ENCODE measurements around the gene TALDO1.
A peak's percentile ranks its signal among the peaks of the same experiment; 100 is the strongest.
"Not testable (repeated sequence)": the region's sequence is repeated elsewhere in the genome, so short reads cannot be mapped to it uniquely, and the experiment has no call there.

Gene TALDO1

DNA sequence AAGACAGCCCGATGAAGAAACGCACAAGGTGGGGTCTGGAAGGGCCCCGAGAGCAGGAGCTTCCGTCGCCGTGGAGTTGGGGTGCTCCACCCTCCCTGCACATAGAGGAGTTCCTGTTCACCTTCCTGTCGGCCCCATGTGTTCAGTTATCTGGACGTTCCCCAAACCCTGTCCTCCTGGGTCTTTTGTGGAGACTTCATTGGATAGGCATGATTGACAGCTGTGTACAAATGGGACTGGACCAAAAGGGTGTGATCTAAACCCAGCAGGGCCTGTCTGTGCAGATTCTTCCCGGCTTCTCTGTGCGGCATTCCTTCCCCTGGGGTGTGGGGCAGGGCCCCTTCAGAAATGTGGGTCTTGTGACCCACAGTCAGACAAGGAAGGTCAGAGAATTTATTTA is 9.4 kb upstream of the TALDO1 start:
- DNase-seq, result not testable (repeated sequence)

DNA sequence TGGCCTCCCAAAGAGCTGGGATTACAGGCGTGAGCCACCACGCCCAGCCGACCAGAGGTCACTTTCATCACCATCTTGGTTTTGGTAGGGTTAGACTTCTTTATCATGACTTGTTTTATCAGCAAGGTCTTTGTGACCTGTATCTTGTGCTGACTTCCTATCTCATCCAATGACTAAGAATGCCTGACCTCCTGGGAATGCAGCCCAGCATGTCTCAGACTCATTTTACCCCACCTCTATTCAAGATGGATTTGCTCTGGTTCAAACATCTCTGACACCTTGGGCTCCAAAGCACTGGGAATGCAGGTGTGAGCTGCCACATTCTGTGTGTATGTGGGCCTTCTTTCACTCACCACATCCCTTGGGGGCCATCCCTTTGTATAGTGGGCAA is 5.1 kb upstream of the TALDO1 start:
- no peak for DNase-seq

DNA sequence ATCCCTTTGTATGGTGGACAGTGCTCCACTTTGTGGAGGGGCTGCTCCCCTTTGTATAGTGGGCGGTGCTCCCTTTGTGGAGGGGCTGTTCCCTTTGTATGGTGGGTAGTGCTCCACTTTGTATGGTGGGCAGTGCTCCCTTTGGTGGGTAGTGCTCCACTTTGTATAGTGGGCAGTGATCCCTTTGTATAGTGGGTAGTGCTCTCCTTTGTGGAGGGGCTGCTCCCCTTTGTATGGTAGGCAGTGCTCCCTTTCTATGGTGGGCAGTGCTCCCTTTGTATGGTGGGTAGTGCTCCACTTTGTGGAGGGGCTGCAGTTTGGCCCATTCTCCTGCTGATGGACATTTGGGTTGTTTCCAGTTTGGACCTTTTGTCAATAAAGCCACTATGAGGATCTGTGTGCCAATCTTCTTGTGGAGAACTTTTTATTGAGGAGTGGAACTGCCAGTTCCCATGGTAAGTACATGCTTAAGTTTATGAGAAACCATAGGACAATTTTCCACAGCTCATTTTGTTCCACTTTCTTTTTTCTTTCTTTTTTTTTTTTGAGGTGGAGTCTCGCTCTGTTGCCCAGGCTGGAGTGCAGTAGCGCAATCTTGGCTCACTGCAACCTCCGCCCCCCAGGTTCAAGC is 4.6 kb upstream of the TALDO1 start:
- no peak for DNase-seq

DNA sequence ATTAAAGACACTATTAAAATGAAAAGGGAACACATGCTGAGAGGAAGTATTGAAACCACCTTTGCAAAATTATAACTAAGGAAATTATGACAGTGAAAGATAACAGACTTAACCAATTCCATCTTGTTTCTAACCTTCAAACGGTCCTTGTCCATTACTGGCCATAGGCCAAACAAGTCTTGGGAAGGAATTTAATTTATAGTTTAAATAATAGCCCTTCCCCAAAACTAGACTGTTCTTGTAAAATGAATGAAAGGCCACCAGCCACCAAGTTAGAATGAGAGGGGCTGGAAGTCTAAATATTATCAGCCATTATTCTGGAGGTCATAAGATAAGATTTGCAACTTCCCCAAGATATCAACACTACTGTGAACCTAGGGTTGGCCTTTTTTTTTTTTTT is 1.8 kb upstream of the TALDO1 start:
- DNase-seq, result no peak

DNA sequence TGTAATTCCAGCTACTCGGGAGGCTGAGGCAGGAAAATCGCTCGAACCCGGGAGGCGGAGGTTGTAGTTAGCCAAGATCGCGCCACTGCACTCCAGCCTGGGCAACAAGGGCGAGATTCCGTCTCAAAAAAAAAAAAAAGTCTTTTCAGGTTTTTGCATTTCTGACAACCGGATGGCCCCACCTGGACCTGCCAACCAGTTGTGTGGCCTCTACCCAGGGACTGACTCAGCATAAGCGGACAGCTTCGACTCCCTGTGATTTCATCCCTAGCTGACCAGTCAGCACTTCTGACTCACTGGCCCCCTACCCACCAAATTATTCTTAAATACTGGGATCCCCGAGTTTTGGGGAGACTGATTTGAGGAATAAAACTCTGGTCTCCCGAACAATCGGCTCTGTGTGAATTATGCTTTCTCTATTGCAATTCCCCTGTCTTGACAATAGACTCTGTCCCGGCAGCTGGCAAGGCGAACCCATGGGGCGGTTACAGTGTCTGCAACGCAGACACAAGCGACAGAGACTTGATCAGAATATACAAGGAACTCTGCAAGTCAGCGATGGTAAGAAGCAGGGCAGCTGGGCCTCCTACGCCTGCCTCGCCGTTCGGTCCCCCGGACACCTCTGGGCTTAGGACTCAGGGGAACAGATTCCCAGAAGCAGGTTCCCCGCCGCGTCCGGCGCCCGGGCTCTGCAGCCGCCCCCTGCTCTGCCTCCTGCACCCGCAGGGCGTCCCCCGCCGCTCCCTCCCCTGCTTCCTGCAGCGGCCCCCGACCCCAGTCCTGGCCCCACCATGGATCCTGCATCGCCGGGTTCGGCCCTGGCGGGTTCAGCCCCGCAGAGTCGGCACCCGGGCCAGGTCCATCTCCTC is 741 bp upstream of the TALDO1 start:
- DNase-seq, result peak; percentile 39 to 49

DNA sequence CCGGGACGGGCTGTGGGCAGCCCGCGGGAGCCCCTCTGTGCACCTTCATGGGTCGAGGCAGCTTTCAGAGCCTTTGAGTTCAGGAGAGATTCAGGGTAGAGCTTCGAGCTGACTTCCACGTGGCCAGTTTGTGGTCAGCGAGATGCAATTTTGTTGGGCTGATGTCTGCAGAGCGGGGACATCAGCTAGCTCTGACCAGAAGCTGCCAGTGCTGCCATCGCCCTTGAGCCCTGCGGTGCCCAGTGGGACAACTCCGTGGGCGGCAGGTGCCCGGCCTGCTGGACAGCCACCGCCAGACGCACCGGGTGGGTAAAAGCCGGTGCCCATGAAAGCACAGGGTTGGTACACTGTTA is 719 bp downstream of the TALDO1 start:
- no peak for DNase-seq

DNA sequence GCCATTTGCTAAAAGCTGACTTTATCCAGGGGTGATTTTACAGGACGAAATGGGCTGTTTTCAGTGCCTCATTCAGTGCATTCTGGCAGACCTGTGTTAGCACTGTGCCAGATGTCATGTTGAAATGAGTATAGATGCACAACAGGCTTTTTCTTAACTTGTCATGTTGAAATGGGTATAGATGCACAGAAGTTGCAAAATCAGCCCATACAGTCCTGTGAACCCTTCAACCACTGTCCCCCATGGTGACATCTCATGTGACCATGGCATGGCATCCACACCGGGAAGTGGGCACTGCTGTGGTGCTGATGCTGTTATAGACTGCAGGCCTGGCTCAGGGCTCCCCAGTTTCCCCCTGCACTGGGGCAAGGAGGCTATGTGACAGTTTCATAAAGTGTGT is 2.5 kb downstream of the TALDO1 start:
- no peak for DNase-seq

DNA sequence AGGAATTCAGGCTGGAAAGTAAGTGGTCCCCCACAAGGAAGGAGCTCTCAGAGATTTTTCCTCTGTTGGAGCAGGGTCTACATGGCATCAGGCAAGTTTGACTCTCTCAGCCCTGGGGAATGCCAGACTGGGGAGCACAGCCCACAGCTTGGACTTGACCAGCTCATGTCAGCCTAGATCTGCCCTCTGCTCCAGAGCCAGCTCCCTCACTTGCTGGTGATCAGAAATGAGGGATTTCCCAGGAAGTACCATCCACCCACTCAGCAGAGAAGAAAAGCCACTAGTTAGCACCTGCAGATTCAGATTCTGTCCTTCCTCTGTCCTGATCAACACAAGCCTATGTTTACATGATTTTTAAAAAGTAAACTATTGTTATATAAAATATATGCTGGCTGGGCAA is 13.0 kb downstream of the TALDO1 start:
- no peak for DNase-seq

DNA sequence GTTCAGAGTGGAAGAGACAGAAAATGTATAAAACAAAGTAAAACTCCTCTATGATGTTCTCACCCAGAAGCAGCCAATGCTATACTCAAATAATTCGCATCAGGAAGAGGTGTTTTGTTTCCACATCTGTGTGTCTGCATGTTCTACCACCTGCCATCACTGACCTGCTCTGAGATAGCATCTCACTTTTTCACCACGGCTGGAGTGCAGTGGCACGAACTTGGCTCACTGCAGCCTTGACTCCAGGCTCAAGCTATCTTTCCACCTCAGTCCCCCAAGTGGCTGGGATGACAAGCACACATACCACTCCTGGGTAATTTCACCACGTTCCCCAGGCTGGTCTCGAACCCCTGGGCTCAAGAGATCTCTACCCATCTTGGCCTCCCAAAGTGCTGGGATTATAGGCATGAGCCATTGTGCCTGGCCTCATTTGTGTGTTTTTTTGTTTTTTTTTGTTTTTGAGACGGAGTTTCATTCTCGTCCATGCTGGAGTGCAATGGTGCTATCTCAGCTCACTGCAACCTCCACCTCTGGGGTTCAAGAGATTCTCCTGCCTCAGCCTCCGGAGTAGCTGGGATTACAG is 14.4 kb downstream of the TALDO1 start:
- DNase-seq, result no peak

DNA sequence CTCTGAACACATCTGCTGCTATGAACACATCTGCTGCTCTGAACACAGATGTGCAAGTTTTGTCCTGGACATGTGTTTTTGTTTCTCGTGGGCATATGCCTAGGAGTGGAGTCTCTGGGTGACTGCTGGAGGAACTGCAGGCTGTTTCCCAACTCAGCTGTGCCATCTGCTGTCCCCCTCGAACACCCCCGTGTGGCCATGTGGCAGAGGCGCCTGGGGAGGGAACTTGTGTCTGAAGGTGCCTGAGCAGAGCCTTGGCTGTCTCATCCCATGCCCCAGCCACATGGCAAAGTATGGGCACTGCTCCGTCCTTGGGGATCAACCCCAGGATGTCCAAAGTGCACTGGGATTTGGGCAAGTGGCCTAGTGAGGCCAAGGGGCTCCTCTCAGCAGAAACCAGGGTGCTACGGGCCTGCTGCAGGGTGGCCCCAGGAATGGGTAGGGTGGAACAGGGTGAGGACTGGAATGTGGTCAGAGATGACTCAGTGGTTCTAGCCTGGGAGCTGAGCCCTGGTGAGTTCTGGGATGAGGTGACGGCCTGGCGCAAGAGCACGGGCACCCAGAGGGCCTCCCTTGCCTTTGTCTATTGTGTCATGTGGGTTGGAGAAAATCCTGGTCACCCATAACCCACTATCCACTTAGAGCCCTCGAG is 15.3 kb downstream of the TALDO1 start:
- peak in 1 of 2 experiments; percentile 36 for DNase-seq

DNA sequence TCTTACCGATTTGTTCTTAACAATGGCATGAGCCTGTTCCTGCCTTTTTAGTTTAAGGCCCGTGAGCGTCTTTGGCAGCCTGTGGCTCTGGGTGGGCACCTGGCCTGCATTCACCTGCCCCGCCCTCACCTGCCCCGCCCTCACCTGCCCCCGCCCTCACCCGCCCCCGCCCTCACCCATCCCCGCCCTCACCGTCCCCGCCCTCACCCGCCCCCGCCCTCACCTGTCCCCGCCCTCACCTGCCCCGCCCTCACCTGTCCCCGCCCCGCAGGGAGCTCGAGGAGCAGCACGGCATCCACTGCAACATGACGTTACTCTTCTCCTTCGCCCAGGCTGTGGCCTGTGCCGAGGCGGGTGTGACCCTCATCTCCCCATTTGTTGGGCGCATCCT is 15.8 kb downstream of the TALDO1 start:
- DNase-seq, result no peak

DNA sequence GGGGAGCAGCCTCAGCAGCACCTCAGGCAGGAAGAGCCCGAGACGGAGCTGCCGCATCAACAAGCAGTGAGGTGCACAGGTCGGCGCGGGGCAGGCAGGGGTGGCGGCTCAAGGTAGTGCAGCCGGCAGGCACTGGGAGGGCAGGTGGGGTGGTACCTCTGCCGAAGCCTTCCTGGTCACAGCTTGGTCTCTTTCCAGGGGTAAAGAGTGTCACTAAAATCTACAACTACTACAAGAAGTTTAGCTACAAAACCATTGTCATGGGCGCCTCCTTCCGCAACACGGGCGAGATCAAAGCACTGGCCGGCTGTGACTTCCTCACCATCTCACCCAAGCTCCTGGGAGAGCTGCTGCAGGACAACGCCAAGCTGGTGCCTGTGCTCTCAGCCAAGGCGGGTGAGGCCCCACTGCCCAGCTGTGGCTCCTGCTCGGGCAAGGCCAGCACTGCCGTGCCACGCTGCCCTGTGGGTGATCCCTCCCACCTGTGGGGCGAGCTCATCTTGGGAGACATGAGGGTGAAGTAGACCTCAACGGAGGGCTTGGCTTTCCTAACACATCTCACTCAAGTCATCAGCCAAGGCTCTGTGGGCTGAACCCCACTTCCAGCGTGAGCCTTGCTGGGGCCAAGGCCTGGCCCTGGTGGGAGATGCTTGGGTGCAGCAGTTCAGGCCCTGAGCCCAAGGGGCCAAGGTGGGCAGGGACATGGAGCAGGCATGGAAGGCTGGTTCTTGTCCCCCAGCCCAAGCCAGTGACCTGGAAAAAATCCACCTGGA is 16.5 kb downstream of the TALDO1 start:
- DNase-seq, result no peak

DNA sequence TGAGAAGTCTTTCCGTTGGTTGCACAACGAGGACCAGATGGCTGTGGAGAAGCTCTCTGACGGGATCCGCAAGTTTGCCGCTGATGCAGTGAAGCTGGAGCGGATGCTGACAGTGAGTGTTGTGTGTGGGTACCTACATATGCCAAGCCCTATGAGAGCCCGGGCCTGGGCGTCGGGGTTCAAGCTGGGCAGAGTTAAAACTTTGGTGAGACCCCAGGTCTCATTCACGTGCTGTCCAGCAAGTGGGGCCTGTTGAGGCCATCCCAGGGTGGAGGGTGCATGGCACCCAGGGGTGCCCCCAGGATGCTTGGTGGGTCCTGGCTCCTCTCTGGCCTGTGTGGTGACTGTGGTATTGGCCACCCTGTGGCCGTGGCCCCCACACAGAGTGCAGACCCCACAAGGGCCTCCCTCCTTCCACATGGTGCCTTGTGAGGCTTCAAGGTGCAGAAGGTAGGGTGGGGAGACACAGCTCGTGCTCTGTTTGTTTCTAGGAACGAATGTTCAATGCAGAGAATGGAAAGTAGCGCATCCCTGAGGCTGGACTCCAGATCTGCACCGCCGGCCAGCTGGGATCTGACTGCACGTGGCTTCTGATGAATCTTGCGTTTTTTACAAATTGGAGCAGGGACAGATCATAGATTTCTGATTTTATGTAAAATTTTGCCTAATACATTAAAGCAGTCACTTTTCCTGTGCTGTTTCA is 17.2 kb downstream of the TALDO1 start:
- DNase-seq, result no peak

DNA sequence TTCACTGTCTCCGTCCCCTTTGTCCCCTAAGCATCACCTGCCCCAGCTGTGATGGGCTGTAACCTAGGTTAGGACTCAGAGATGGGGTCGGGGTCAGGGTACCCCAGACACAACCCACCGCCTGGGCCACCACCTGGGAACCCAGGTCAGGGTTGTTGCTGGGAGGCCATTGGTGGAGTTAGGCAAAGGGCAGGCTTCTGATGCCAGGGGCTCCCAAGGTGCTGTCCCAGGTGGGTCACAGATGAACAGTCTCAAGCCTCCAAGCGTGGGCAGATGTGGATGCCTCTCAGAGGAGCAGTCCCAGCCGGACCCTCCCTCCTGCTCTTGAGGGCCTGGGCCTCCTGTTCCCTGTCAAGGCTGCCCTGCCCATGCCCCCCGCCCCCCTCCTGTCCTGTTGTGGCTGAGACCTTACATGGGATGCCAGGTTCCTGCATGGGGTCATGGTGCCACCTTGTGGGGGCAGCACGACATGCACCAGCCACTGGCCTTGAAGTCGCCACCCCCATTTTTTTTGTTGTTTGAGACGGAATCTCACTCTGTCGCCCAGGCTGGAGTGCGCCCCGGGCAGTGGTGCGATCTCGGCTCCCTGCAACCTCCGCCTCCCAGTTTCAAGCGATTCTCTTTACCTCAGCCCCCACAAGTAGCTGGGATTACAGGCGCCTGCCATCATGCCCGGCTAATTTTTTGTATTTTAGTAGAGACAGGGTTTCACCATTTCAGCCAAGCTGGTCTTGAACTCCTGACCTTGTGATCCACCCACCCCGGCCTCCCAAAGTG is 17.9 kb downstream of the TALDO1 start:
- DNase-seq, result peak; percentile 55 to 71

DNA sequence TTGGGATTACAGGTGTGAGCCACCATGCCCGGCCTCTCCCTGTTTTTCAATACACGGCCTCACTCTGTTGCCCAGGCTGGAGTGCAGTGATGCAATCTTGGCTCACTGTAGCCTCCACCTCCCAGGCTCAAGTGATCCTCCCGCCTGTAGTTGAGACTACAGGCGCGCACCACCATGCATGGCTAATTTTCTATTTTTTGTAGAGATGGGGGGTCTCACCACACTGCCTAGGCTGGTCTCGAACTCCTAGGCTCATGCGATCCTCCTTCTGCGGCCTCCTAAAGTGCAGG is 18.5 kb downstream of the TALDO1 start:
- DNase-seq, result no peak

DNA sequence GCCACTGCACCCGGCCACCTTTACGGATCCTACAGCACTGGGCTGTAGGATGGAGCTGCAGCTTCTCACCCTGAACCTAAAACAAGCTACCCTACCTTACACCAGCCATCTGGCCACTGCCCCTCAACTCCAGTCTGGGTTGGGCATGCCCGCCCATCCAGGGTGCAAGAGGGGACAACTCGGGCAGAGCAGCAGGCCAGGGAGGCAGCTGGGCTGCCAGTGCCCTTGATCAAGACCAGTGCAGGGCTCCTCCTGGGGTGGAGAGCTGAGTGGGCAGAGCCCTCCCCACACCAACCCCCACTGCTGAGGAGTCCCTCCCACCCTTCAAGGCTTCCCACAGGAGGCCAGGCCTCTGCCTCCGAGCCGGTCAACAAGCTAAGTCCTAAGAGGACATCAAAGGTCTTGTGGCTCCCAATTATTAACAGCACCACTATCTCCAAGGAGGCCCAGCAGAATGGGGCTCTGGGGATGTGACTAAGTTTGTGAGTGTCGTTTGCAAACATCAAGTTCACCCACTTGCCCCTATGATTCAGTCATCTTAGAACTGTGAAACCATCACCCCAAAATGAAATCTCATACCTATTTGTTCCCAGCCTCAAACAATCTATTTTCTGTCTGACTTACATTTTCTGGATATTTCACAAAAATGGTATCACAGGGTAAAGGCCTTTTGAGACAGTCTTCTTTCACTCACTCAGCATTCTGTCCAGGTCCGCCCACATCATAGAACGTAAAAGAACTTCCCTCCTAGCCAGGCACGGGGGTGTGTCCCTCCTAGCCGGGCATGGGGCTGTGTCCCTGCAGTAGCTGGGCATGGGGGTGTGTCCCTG is 19.1 kb downstream of the TALDO1 start:
- DNase-seq, result no peak

DNA sequence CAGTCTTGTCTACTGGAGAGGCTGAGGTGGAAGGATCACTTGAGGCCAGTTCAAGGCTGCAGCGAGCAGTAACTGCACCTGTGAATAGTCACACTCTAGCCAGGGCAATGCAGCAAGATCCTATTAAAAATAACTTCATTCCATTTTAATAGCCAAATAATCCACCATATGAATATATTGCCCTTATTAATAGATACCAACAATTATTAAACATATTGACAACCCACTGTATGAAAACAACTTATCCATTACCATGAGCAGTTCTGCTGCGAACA is 19.6 kb downstream of the TALDO1 start:
- DNase-seq, result no peak

DNA sequence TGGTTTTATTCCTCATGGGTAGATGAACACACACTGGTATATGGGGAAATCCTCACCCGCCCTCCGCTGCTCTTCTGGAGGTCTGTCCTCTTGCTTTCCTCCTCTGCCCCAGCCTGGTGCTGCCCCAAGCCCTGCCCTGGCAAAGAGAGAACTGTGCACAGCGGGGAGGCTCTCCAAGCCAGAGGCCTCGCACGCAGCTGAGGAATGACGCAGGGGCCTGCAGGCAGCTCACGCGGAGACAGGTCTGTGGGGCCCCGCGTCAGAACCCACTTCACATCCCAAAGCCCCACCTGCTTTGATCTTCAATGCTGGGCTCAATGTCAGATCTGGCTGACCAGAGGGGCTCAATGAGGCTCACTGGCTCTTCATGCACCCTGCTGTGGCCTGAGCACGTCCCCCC is 20.0 kb downstream of the TALDO1 start:
- DNase-seq, result no peak

DNA sequence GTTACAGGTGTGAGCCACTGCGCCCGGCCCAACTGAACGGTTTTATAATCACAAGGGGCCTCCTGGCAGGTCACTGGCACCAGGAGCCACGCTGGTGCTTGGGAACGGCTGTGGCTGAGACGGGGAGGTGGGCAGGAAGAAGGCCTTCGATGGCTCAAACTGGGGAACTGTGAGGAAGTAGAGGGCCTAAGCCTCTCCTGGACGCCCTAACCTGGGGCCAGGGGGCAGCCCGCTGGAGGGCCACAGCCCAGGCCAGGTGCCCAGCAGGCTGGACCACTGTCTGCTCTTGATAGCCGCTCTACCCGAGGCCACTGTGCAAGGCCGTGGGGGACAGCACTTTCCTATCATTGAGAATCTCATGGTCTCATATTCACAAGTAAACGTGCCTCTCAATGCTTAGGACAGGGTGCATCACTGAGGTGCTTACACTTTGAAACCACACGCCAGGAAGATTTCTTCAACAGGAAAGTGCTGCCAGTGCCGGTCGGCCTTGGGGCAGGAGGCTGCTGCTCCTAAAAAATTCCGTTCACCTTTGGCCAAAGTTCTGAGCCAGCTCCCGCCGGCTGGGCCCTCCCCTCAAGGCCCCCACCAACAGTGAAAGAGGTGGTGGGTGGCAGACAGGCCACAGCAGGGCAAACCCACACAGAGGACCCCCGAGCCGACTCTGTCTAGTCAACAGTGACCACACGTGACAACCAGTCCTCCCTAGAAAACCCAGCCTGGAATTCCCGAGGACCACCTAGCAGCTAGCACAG is 22.8 kb downstream of the TALDO1 start:
- DNase-seq, result no peak

All from activated CD4-positive, alpha-beta T cell treated with anti-CD3 and anti-CD28 coated beads, Interleukin-2, amount 50 U/mL, for 48 hours (primary cell).